ENCODE measurements around the gene ADAMTS20.
A peak's percentile ranks its signal among the peaks of the same experiment; 100 is the strongest.
"Not testable (repeated sequence)": the region's sequence is repeated elsewhere in the genome, so short reads cannot be mapped to it uniquely, and the experiment has no call there.

Gene ADAMTS20

GRCh38 chr12:43550831-43551271 lies 1.2 kb downstream of the ADAMTS20 start:
- Histone ChIP-seq H3K4me3 (ENCODE audit: severe bottlenecking) (no peak overlapping the region), H3K27ac (ENCODE audit: poor library complexity, severe bottlenecking) (no peak overlapping the region), H3K9me3 (ENCODE audit: severe bottlenecking) (no peaks in the 10 kb centered on the region), H3K27me3 (ENCODE audit: insufficient read depth, poor library complexity, severe bottlenecking) (peaks cover 56% of the 10 kb centered on the region), H3K36me3 (ENCODE audit: low read depth) (no peaks in the 10 kb centered on the region), H3K4me1 (ENCODE audit: insufficient read depth, poor library complexity, severe bottlenecking) (no peaks in the 10 kb centered on the region)
- ATAC-seq (ENCODE audit: low read depth) = 0 out of 3 replicates have a peak, but pooled peaks have one; percentile 10
- no peak for DNase-seq (ENCODE audit: low spot score)
- no peak for TF ChIP-seq CTCF (IDR thresholded peaks at IDR 0.05; ENCODE audit: poor library complexity, severe bottlenecking)

- Histone ChIP-seq H3K36me3 (ENCODE audit: low read depth) (no peaks in the 10 kb centered on the region), H3K4me3 (ENCODE audit: severe bottlenecking) (no peak overlapping the region), H3K4me1 (ENCODE audit: insufficient read depth, poor library complexity, severe bottlenecking) (no peaks in the 10 kb centered on the region), H3K27me3 (ENCODE audit: insufficient read depth, poor library complexity, severe bottlenecking) (peaks cover 24% of the 10 kb centered on the region), H3K9me3 (ENCODE audit: severe bottlenecking) (no peaks in the 10 kb centered on the region), H3K27ac (ENCODE audit: poor library complexity, severe bottlenecking) (no peak overlapping the region)
- DNase-seq (ENCODE audit: low spot score) (no peak), ATAC-seq (ENCODE audit: low read depth) (no peak)
- no peak for TF ChIP-seq CTCF (IDR thresholded peaks at IDR 0.05; ENCODE audit: poor library complexity, severe bottlenecking)
Measured at GRCh38 chr12:43544703-43545102, 7.3 kb downstream of the ADAMTS20 start.

GRCh38 chr12:43540470-43540869 lies 11.5 kb downstream of the ADAMTS20 start:
- no peak for TF ChIP-seq CTCF (IDR thresholded peaks at IDR 0.05; ENCODE audit: poor library complexity, severe bottlenecking)
- Histone ChIP-seq H3K9me3 (ENCODE audit: severe bottlenecking) (no peaks in the 10 kb centered on the region), H3K4me3 (ENCODE audit: severe bottlenecking) (no peak overlapping the region), H3K36me3 (ENCODE audit: low read depth) (no peaks in the 10 kb centered on the region), H3K27ac (ENCODE audit: poor library complexity, severe bottlenecking) (no peak overlapping the region), H3K4me1 (ENCODE audit: insufficient read depth, poor library complexity, severe bottlenecking) (no peaks in the 10 kb centered on the region), H3K27me3 (ENCODE audit: insufficient read depth, poor library complexity, severe bottlenecking) (peaks cover 4% of the 10 kb centered on the region)
- no peak for DNase-seq (ENCODE audit: low spot score)
- ATAC-seq (ENCODE audit: low read depth) = no peak

GRCh38 chr12:43537675-43538074 lies 14.3 kb downstream of the ADAMTS20 start:
- not testable (repeated sequence) for H3K36me3 ChIP-seq (ENCODE audit: low read depth); H3K9me3 ChIP-seq (ENCODE audit: severe bottlenecking); ATAC-seq (ENCODE audit: low read depth); H3K27ac ChIP-seq (ENCODE audit: poor library complexity, severe bottlenecking); H3K4me1 ChIP-seq (ENCODE audit: insufficient read depth, poor library complexity, severe bottlenecking); H3K4me3 ChIP-seq (ENCODE audit: severe bottlenecking); H3K27me3 ChIP-seq (ENCODE audit: insufficient read depth, poor library complexity, severe bottlenecking); DNase-seq (ENCODE audit: low spot score)

- no peak overlapping the region for H3K27ac ChIP-seq (ENCODE audit: poor library complexity, severe bottlenecking)
- no peaks in the 10 kb centered on the region for H3K4me1 ChIP-seq (ENCODE audit: insufficient read depth, poor library complexity, severe bottlenecking)
- no peak for TF ChIP-seq CTCF (IDR thresholded peaks at IDR 0.05; ENCODE audit: poor library complexity, severe bottlenecking)
- H3K27me3 ChIP-seq (ENCODE audit: insufficient read depth, poor library complexity, severe bottlenecking) = no peaks in the 10 kb centered on the region
- ATAC-seq (ENCODE audit: low read depth) (no peak), DNase-seq (ENCODE audit: low spot score) (no peak)
- no peaks in the 10 kb centered on the region for H3K9me3 ChIP-seq (ENCODE audit: severe bottlenecking)
- no peak overlapping the region for H3K4me3 ChIP-seq (ENCODE audit: severe bottlenecking)
- no peaks in the 10 kb centered on the region for H3K36me3 ChIP-seq (ENCODE audit: low read depth)
Measured at GRCh38 chr12:43516045-43516444, 36.0 kb downstream of the ADAMTS20 start.
